ENCODE measurements around the gene ZNF853. TPM values are rescaled to one million over a fixed set of nuclear protein-coding genes. Genes with fewer than 3 reads are reported as not detected.

Gene ZNF853
- total RNA-seq, 2 experiments from 2014 or later = 0.55 to 0.60 TPM

DNA sequence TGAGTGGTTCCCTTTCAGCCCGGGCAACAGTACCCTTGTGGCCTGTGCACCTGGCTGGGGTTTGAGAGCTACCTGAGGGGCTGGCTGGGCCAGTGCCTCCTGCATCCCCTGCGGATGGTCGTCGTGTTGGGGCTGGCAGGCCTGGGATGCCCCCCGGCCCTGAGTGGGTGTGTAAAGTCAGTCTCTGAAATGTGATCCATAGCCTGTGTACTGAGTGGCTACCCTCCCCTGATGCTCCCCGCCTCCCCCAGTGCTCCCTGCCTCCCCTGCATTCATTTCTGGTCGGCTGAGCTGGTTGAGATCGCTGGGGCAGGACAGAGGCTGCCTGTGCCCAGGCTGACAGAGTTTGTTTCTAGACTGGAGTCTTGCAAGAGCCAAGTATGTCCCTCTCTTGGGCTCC lies 31.1 kb downstream of the ZNF853 start:
- no peak overlapping the region for H3K27ac ChIP-seq (ENCODE audit: low read depth, low read length, poor library complexity, severe bottlenecking)
- H4K20me1 ChIP-seq (ENCODE audit: insufficient read depth, low read length) = no peaks in the 10 kb centered on the region
- ChIA-PET POLR2A (interaction anchor here (0.6 kb wide), 1 partner anchor 88 kb away, joined by 3 read pairs; no protein-coding TSS in a partner anchor), CTCF (ENCODE audit: unreplicated experiment) (no interaction called here)
- H2AFZ ChIP-seq (ENCODE audit: low read length) = no peak overlapping the region
- H3K9me2 ChIP-seq (ENCODE audit: insufficient read depth, low read length) = no peaks in the 10 kb centered on the region
- no TSS peak for BruUV-seq (replicated peaks)
- no peak overlapping the region for H3K4me3 ChIP-seq (ENCODE audit: low read depth, low read length, poor library complexity, severe bottlenecking)
- no peaks in the 10 kb centered on the region for H3K79me2 ChIP-seq (ENCODE audit: insufficient read depth, low read depth, low read length)
- H3K9me3 ChIP-seq (ENCODE audit: low read length) = no peaks in the 10 kb centered on the region
- TF ChIP-seq, protein P1, sequence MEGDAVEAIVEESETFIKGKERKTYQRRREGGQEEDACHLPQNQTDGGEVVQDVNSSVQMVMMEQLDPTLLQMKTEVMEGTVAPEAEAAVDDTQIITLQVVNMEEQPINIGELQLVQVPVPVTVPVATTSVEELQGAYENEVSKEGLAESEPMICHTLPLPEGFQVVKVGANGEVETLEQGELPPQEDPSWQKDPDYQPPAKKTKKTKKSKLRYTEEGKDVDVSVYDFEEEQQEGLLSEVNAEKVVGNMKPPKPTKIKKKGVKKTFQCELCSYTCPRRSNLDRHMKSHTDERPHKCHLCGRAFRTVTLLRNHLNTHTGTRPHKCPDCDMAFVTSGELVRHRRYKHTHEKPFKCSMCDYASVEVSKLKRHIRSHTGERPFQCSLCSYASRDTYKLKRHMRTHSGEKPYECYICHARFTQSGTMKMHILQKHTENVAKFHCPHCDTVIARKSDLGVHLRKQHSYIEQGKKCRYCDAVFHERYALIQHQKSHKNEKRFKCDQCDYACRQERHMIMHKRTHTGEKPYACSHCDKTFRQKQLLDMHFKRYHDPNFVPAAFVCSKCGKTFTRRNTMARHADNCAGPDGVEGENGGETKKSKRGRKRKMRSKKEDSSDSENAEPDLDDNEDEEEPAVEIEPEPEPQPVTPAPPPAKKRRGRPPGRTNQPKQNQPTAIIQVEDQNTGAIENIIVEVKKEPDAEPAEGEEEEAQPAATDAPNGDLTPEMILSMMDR (conservative IDR thresholded peaks at IDR 0.05; ENCODE audit: low read length) = no peak
- TF ChIP-seq EZH2phosphoT487 (IDR thresholded peaks at IDR 0.05; ENCODE audit: borderline replicate concordance, low read depth, low read length) = no peak
- intact Hi-C loops (cut with micrococcal nuclease; ENCODE audit: unreplicated experiment) = no loop called here
- H3K4me1 ChIP-seq (ENCODE audit: insufficient read depth, low read length, poor library complexity, severe bottlenecking) = no peaks in the 10 kb centered on the region
- peaks cover 96% of the 10 kb centered on the region for H3K36me3 ChIP-seq (ENCODE audit: insufficient read depth, low read length)
- no peak overlapping the region for H3K4me2 ChIP-seq (ENCODE audit: low read length)
- no peak for DNase-seq (ENCODE audit: low spot score)

DNA sequence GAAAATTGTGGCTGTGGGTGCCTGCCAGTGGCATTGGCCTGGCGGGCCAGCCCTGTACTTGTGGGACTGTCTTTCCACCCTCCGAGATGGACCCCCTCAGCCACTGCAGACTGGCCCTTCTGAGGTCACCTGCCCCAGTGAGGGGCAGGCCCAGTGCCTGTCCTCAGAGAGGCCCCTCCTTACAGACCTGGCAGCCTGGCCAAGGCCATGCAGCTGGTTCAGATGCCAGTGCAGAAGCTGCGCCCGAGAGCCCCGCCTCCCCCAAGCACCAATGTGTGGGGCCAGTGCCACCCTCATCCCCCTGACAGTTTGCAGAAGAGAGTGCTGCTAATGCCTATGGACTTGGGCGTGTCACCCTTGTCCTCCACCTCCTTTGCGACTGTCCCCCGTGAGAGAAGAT lies 31.7 kb downstream of the ZNF853 start:
- no peak overlapping the region for H3K4me2 ChIP-seq (ENCODE audit: low read length)
- peaks cover 96% of the 10 kb centered on the region for H3K36me3 ChIP-seq (ENCODE audit: insufficient read depth, low read length)
- intact Hi-C loops (cut with micrococcal nuclease; ENCODE audit: unreplicated experiment) = no loop called here
- H3K9me2 ChIP-seq (ENCODE audit: insufficient read depth, low read length) = no peaks in the 10 kb centered on the region
- DNase-seq (ENCODE audit: low spot score) = no peak
- ChIA-PET CTCF (ENCODE audit: unreplicated experiment) (no interaction called here), POLR2A (no interaction called here)
- no peak overlapping the region for H2AFZ ChIP-seq (ENCODE audit: low read length)
- no peaks in the 10 kb centered on the region for H3K79me2 ChIP-seq (ENCODE audit: insufficient read depth, low read depth, low read length)
- no peak overlapping the region for H3K4me3 ChIP-seq (ENCODE audit: low read depth, low read length, poor library complexity, severe bottlenecking)
- no peaks in the 10 kb centered on the region for H4K20me1 ChIP-seq (ENCODE audit: insufficient read depth, low read length)
- no peak for TF ChIP-seq EZH2phosphoT487 (IDR thresholded peaks at IDR 0.05; ENCODE audit: borderline replicate concordance, low read depth, low read length)
- TF ChIP-seq, protein P1 (conservative IDR thresholded peaks at IDR 0.05; ENCODE audit: low read length) = no peak
- H3K9me3 ChIP-seq (ENCODE audit: low read length) = no peaks in the 10 kb centered on the region
- no peak overlapping the region for H3K27ac ChIP-seq (ENCODE audit: low read depth, low read length, poor library complexity, severe bottlenecking)
- no TSS peak for BruUV-seq (replicated peaks)
- no peaks in the 10 kb centered on the region for H3K4me1 ChIP-seq (ENCODE audit: insufficient read depth, low read length, poor library complexity, severe bottlenecking)

DNA sequence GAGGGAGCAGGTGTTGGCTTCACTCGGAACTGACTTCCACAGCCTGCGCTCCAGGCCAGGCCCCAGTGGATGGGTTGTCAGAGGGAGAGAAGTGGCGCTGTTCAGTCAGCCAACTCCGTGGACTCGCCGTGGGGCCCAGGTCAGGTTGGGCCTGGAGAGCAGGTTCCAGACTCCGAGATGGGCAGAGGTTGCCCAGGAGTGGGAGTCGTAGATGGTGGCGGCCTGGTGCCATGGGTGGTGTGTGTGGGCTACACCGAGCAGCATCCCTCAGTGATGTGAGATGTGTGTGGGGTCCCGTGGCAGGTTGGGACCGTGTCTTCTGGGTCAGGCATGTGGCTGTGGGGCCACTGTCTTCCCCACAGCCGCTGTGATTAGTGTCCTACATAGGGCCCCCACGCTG lies 32.1 kb downstream of the ZNF853 start:
- Histone ChIP-seq H3K27ac (ENCODE audit: low read depth, low read length, poor library complexity, severe bottlenecking) (no peak overlapping the region), H3K4me2 (ENCODE audit: low read length) (no peak overlapping the region), H3K4me1 (ENCODE audit: insufficient read depth, low read length, poor library complexity, severe bottlenecking) (no peaks in the 10 kb centered on the region), H3K79me2 (ENCODE audit: insufficient read depth, low read depth, low read length) (no peaks in the 10 kb centered on the region), H3K9me2 (ENCODE audit: insufficient read depth, low read length) (no peaks in the 10 kb centered on the region), H4K20me1 (ENCODE audit: insufficient read depth, low read length) (no peaks in the 10 kb centered on the region), H3K9me3 (ENCODE audit: low read length) (no peaks in the 10 kb centered on the region), H2AFZ (ENCODE audit: low read length) (no peak overlapping the region), H3K36me3 (ENCODE audit: insufficient read depth, low read length) (peaks cover 96% of the 10 kb centered on the region), H3K4me3 (ENCODE audit: low read depth, low read length, poor library complexity, severe bottlenecking) (no peak overlapping the region)
- TF ChIP-seq EZH2phosphoT487 (IDR thresholded peaks at IDR 0.05; ENCODE audit: borderline replicate concordance, low read depth, low read length) = no peak
- intact Hi-C loops (cut with micrococcal nuclease; ENCODE audit: unreplicated experiment) = no loop called here
- DNase-seq (ENCODE audit: low spot score) = no peak
- POLR2A ChIA-PET = no interaction called here
- CTCF ChIA-PET (ENCODE audit: unreplicated experiment) = no interaction called here
- BruUV-seq (replicated peaks) = no TSS peak

Data from OCI-LY7 (cell line).